ENCODE results near the gene RANBP17.

DNA sequence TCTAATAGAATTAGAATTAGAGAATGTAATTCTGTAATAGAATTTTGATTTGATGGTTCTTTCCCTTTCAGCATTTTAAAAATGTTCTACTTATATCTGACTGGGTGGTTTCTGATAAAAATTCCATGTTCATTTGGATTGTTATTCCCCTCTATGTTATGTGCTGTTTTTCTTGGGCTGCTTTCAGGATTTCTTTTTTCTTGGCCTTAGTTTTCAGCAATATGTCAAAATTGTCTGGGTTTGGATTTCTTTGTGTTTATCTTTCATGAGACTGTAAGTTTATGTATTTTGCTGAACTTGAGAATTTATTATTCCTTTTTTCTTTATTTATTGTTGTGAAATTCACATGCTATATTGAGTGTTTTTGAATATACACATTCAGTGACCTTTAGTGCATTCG lies 189.1 kb downstream of the RANBP17 start:
- TF ChIP-seq EZH2 (IDR thresholded peaks at IDR 0.05; ENCODE audit: borderline replicate concordance, insufficient read depth, low read depth, low read length, poor library complexity, severe bottlenecking): no peak
- TF ChIP-seq, protein P1, sequence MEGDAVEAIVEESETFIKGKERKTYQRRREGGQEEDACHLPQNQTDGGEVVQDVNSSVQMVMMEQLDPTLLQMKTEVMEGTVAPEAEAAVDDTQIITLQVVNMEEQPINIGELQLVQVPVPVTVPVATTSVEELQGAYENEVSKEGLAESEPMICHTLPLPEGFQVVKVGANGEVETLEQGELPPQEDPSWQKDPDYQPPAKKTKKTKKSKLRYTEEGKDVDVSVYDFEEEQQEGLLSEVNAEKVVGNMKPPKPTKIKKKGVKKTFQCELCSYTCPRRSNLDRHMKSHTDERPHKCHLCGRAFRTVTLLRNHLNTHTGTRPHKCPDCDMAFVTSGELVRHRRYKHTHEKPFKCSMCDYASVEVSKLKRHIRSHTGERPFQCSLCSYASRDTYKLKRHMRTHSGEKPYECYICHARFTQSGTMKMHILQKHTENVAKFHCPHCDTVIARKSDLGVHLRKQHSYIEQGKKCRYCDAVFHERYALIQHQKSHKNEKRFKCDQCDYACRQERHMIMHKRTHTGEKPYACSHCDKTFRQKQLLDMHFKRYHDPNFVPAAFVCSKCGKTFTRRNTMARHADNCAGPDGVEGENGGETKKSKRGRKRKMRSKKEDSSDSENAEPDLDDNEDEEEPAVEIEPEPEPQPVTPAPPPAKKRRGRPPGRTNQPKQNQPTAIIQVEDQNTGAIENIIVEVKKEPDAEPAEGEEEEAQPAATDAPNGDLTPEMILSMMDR (IDR thresholded peaks at IDR 0.05): no peak
